Transverse colon (tissue), 4 donors: ENCODE data around the gene LIMK2.

Experiments
- CTCF ChIP-seq, 5 experiments: fragments of 200-600 bp in 3 of 5; fragments of 450-650 bp in 2 of 5; sonication (generic) in 3 of 5; IDR thresholded peaks; 1 replicate in 2 of 5; 2 replicates in 3 of 5; pipeline ENCODE4 v1.5.1; 2016 to 2017; ENCODE audit warnings: antibody characterized with exemption in 5 of 5, inconsistent platforms in 3 of 5, mild to moderate bottlenecking in 2 of 5, moderate library complexity in 1 of 5
- POLR2A ChIP-seq: fragments of 450-650 bp; IDR thresholded peaks from one replicate; pipeline ENCODE4 v1.6.1; 2016; ENCODE audit warnings: antibody characterized with exemption, mild to moderate bottlenecking, moderate library complexity
- POLR2AphosphoS5 ChIP-seq, 3 donors: sonication (generic); formaldehyde crosslinking; IDR thresholded peaks; one replicate each; pipeline ENCODE4 v1.6.1; 2016; ENCODE audit warnings: antibody characterized with exemption in 3 of 3

DNA sequence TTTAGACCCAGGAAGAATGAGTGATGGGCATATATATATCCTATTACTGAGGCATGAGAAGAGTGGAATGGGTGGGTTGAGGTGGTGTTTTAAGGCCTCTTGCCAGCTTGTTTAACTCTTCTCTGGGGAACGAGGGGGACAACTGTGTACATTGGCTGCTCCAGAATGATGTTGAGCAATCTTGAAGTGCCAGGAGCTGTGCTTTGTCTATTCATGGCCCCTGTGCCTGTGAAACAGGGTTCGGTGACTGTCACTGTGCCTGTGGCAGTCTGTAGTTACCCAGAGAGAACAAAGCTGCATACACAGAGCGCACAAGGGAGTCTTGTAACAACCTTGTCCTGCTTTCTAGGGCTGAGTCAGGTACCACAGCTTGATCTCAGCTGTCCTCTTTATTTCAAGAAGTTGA is 11.7 kb downstream of the LIMK2 start:
- no peak for TF ChIP-seq CTCF (IDR thresholded peaks at IDR 0.05)
- no peak for TF ChIP-seq POLR2A
- no peak for TF ChIP-seq POLR2AphosphoS5 (IDR thresholded peaks at IDR 0.05)
